Fibroblast of lung (primary cell): ENCODE data around the gene KLHL7. TPM values are rescaled to one million over a fixed set of nuclear protein-coding genes. Genes with fewer than 3 reads are reported as not detected.

Experiments used
- DNase-seq, 2 donors: peaks; one replicate each; pipeline versions ENCODE4 v3.0.0 to v3.0.0-alpha.2; 2010; ENCODE audit warnings: low read depth in 2 of 2
- H2AFZ ChIP-seq: 2 replicates; pipeline ENCODE4 v1.5.1; 2012; ENCODE audit warnings: low read length, control low read depth, inconsistent platforms
- H3K27ac ChIP-seq: 2 replicates; pipeline ENCODE4 v1.5.1; 2011; ENCODE audit warnings: low read length, control low read depth; ENCODE audit not compliant: insufficient read depth
- H3K27me3 ChIP-seq: 2 replicates; pipeline ENCODE4 v1.5.1; 2011; ENCODE audit warnings: mild to moderate bottlenecking, low read length; ENCODE audit not compliant: control insufficient read depth, insufficient read depth
- H3K36me3 ChIP-seq: 2 replicates; pipeline ENCODE4 v1.5.1; 2011; ENCODE audit warnings: low read length; ENCODE audit not compliant: control insufficient read depth, insufficient read depth
- H3K4me1 ChIP-seq: 2 replicates; pipeline ENCODE4 v1.5.1; 2011; ENCODE audit warnings: low read length; ENCODE audit not compliant: control insufficient read depth, insufficient read depth; ENCODE audit errors: extremely low read depth
- H3K4me2 ChIP-seq: 2 replicates; pipeline ENCODE4 v1.5.1; 2011; ENCODE audit warnings: low read length, control low read depth; ENCODE audit not compliant: insufficient read depth; ENCODE audit errors: extremely low read depth
- H3K4me3 ChIP-seq, 4 experiments: fragments of 200-600 bp in 1 of 4; sonication (generic) in 1 of 4; replicated peaks in 1 of 4; 2 replicates each; pipeline ENCODE4 v1.5.1; 2011 to 2016; ENCODE audit warnings: low read length in 4 of 4, low read depth in 3 of 4, mild to moderate bottlenecking in 3 of 4, control low read depth in 2 of 4, inconsistent platforms in 1 of 4, mixed read lengths in 1 of 4; ENCODE audit not compliant: insufficient read depth in 1 of 4; ENCODE audit errors: control extremely low read depth in 1 of 4
- H3K79me2 ChIP-seq: 2 replicates; pipeline ENCODE4 v1.5.1; 2012; ENCODE audit warnings: mild to moderate bottlenecking, low read length, inconsistent platforms; ENCODE audit not compliant: control insufficient read depth, insufficient read depth
- H3K9ac ChIP-seq: 2 replicates; pipeline ENCODE4 v1.5.1; 2011; ENCODE audit warnings: mild to moderate bottlenecking, low read length, control low read depth; ENCODE audit not compliant: insufficient read depth
- H3K9me3 ChIP-seq: 2 replicates; pipeline ENCODE4 v1.5.1; 2012; ENCODE audit warnings: low read depth, low read length; ENCODE audit not compliant: control insufficient read depth, insufficient read depth
- H4K20me1 ChIP-seq: 2 replicates; pipeline ENCODE4 v1.5.1; 2011; ENCODE audit warnings: low read length; ENCODE audit not compliant: control insufficient read depth, insufficient read depth; ENCODE audit errors: extremely low read depth
- EZH2 ChIP-seq: IDR thresholded peaks from 2 replicates; pipeline ENCODE4 v1.5.1; 2012; ENCODE audit warnings: low read length, control low read depth, mild to moderate bottlenecking; ENCODE audit errors: missing control alignments
- polyA plus RNA-seq, 2 donors: library from polyadenylated mRNA; depleted of rRNA in 1 of 2; stranded (reverse) in 1 of 2; unstranded in 1 of 2; fragments of >200 nt; gene quantifications; 2 replicates each; pipeline ENCODE4 v1.2.1, GENCODE V29; 2011 to 2012; ENCODE audit warnings: missing spikeins in 1 of 2
- total RNA-seq: library from RNA; depleted of rRNA; stranded (reverse); fragments of >200 nt; gene quantifications from 2 replicates; pipeline ENCODE4 v1.2.1, GENCODE V29; 2014
- TF ChIP-seq, protein P1 (sequence below), 2 donors: IDR thresholded peaks in 1 of 2; conservative IDR thresholded peaks in 1 of 2; 1 replicate in 1 of 2; 2 replicates in 1 of 2; pipeline ENCODE4 v1.5.1; 2011 to 2012; ENCODE audit warnings: low read length in 2 of 2, control low read depth in 1 of 2, inconsistent platforms in 1 of 2, low read depth in 1 of 2, mild to moderate bottlenecking in 1 of 2

The KLHL7 gene
- total and polyA plus RNA-seq, 2 donors (not counting 1 experiment from before 2014, with no cell fraction given): 23.5 to 44.5 TPM

DNA sequence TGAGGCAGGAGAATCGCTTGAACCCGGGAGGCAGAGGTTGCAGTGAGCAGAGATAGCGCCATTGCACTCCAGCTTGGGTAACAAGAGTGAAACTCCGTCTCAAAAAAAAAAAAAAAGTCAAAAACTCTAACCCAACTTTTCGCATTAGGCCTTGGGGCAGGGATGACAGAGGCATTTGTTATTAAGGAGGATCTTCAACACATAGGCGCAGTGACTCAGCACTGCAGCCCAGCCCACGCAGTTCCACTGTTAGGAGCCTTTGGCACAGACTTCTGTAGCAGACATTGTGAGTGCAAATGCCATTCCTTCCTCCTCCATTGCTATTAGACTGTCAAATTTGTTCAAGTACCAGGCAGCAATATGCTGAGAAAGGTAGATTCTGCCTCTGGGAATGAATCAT is 43.1 kb upstream of the KLHL7 start:
- H3K36me3 ChIP-seq: no peaks in the 10 kb centered on the region
- no peak overlapping the region for H3K4me3 ChIP-seq
- H4K20me1 ChIP-seq: no peaks in the 10 kb centered on the region
- H3K79me2 ChIP-seq: no peaks in the 10 kb centered on the region
- H3K27me3 ChIP-seq: no peaks in the 10 kb centered on the region
- H3K9me3 ChIP-seq: no peaks in the 10 kb centered on the region
- no peak overlapping the region for H3K27ac ChIP-seq
- no peak overlapping the region for H2AFZ ChIP-seq
- H3K9ac ChIP-seq: no peak overlapping the region
- DNase-seq: peak in 1 of 2 donors; percentile 85
- no peak for TF ChIP-seq EZH2
- TF ChIP-seq, protein P1, sequence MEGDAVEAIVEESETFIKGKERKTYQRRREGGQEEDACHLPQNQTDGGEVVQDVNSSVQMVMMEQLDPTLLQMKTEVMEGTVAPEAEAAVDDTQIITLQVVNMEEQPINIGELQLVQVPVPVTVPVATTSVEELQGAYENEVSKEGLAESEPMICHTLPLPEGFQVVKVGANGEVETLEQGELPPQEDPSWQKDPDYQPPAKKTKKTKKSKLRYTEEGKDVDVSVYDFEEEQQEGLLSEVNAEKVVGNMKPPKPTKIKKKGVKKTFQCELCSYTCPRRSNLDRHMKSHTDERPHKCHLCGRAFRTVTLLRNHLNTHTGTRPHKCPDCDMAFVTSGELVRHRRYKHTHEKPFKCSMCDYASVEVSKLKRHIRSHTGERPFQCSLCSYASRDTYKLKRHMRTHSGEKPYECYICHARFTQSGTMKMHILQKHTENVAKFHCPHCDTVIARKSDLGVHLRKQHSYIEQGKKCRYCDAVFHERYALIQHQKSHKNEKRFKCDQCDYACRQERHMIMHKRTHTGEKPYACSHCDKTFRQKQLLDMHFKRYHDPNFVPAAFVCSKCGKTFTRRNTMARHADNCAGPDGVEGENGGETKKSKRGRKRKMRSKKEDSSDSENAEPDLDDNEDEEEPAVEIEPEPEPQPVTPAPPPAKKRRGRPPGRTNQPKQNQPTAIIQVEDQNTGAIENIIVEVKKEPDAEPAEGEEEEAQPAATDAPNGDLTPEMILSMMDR (conservative IDR thresholded peaks at IDR 0.05 in 1 of 2, IDR thresholded peaks at IDR 0.05 in 1 of 2; ENCODE audit: low read depth in 1 of 2, low read length in 2 of 2): no peak
- no peak overlapping the region for H3K4me2 ChIP-seq
- H3K4me1 ChIP-seq: peaks cover 2% of the 10 kb centered on the region

DNA sequence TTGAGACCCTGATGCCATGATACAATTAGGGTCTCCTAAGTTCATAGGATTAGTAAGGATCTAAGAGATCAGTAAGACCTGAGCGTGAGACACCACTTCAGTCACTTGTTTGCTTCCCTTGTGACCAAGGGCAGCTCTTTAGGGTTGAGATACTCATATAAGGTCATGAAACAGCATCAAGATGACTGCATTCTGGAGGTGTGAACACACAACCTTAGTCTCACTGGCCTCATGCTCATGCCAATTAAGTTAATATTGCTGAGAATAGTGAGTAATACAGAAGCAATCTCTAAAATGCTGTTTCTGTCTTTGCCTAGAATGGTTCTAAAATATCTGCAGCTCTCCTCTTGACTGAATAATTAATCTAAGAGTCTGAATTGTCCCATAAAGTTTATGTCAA is 39.6 kb upstream of the KLHL7 start:
- Histone ChIP-seq H3K9ac (no peak overlapping the region), H3K36me3 (no peaks in the 10 kb centered on the region), H3K9me3 (no peaks in the 10 kb centered on the region), H4K20me1 (no peaks in the 10 kb centered on the region), H3K27me3 (no peaks in the 10 kb centered on the region), H3K4me3 (no peak overlapping the region), H3K4me2 (no peak overlapping the region), H2AFZ (no peak overlapping the region), H3K27ac (no peak overlapping the region), H3K79me2 (no peaks in the 10 kb centered on the region), H3K4me1 (peaks cover 2% of the 10 kb centered on the region)
- peak in 1 of 2 donors; percentile 82 for DNase-seq
- TF ChIP-seq, protein P1 (conservative IDR thresholded peaks at IDR 0.05 in 1 of 2, IDR thresholded peaks at IDR 0.05 in 1 of 2; ENCODE audit: low read depth in 1 of 2, low read length in 2 of 2): no peak
- TF ChIP-seq EZH2: no peak

DNA sequence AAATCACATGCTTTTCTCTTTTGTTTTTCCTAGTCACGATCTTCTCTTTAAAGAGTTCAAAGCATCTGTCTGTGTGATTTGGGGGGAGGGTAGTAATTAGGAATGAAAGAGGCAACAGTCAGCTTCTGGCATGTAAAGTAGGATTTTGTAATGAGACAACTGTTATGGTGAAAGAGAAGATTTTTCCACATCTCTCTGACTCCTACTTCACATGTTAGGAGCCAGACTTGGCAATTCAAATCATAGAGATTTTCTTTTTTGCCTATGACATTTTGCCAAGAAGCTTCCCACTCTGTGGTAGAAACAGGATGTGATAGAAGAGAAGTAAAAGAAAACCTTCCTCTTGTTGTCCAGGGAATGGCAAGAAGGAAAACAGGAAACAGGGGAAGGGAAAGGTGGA is 38.3 kb upstream of the KLHL7 start:
- peak overlapping the region; percentile 7 for H2AFZ ChIP-seq
- H3K9ac ChIP-seq: no peak overlapping the region
- H3K27me3 ChIP-seq: no peaks in the 10 kb centered on the region
- H4K20me1 ChIP-seq: no peaks in the 10 kb centered on the region
- no peak overlapping the region for H3K27ac ChIP-seq
- H3K9me3 ChIP-seq: no peaks in the 10 kb centered on the region
- TF ChIP-seq, protein P1 (conservative IDR thresholded peaks at IDR 0.05 in 1 of 2, IDR thresholded peaks at IDR 0.05 in 1 of 2; ENCODE audit: low read depth in 1 of 2, low read length in 2 of 2): no peak
- no peak for TF ChIP-seq EZH2
- DNase-seq: peak; percentile 52 to 71
- H3K4me2 ChIP-seq: no peak overlapping the region
- H3K36me3 ChIP-seq: no peaks in the 10 kb centered on the region
- peaks cover 2% of the 10 kb centered on the region for H3K4me1 ChIP-seq
- H3K4me3 ChIP-seq: no peak overlapping the region
- no peaks in the 10 kb centered on the region for H3K79me2 ChIP-seq
